Measurements from ENCODE around the gene HHLA2.

DNA sequence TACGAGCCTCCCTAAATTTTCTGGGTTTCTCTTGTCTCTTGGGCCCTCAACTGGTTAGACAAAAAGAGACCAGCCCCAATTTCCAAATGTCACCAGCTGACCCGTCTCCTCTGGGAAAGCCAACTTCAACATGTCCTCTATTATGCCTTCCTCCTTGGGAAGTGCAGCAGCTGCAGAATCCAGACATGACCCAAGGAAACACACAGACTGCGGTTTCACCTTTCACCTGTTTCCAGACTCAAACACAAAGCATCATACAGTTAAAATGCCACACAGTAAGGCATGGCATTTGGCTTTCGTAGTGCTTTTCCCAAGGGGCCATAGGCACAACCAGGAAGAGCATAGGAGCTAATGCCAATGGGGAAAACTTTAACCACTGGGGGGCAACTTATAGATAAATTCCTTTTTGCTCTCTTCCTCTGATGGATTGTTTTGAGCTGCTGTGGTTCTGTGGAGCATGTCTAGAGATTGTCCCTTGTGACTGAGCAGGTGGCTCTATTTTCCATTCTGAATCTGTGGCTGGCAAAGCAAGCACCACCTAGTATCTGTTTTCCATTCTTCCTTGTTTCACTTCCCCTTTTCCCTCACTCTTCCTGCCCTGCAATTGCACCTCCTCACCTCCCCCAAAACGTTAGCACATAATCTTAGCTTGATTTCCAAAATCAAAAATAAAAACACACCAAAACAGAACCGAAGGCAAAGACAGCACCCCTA lies 49.3 kb downstream of the HHLA2 start:
- TF ChIP-seq, protein P1, sequence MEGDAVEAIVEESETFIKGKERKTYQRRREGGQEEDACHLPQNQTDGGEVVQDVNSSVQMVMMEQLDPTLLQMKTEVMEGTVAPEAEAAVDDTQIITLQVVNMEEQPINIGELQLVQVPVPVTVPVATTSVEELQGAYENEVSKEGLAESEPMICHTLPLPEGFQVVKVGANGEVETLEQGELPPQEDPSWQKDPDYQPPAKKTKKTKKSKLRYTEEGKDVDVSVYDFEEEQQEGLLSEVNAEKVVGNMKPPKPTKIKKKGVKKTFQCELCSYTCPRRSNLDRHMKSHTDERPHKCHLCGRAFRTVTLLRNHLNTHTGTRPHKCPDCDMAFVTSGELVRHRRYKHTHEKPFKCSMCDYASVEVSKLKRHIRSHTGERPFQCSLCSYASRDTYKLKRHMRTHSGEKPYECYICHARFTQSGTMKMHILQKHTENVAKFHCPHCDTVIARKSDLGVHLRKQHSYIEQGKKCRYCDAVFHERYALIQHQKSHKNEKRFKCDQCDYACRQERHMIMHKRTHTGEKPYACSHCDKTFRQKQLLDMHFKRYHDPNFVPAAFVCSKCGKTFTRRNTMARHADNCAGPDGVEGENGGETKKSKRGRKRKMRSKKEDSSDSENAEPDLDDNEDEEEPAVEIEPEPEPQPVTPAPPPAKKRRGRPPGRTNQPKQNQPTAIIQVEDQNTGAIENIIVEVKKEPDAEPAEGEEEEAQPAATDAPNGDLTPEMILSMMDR (IDR thresholded peaks at IDR 0.05; ENCODE audit: low read depth, low read length) = no peak
- TF ChIP-seq POLR2A (IDR thresholded peaks at IDR 0.05; ENCODE audit: extremely low read depth, insufficient read length) = no peak

All from NB4 (cell line).